DMS 273 (cell line): Measurements from ENCODE around the gene LRRN2.
A peak's percentile ranks its signal among the peaks of the same experiment; 100 is the strongest.

Source experiments
- DNase-seq: peaks from one replicate; lab custom pipeline; 2025; ENCODE audit not compliant: unreplicated experiment; lab: John Stamatoyannopoulos, UW

The LRRN2 gene

GRCh38 chr1:204605791-204606190 lies 79.7 kb downstream of the LRRN2 start:
- no peak for DNase-seq

- no peak for DNase-seq
These were observed 82.5 kb downstream of the LRRN2 start for GRCh38 chr1:204602871-204603542.

- DNase-seq, result no peak
These were observed 83.4 kb downstream of the LRRN2 start for GRCh38 chr1:204602111-204602579.

GRCh38 chr1:204600968-204601367 lies 84.6 kb downstream of the LRRN2 start:
- peak; percentile 53 for DNase-seq

DNA sequence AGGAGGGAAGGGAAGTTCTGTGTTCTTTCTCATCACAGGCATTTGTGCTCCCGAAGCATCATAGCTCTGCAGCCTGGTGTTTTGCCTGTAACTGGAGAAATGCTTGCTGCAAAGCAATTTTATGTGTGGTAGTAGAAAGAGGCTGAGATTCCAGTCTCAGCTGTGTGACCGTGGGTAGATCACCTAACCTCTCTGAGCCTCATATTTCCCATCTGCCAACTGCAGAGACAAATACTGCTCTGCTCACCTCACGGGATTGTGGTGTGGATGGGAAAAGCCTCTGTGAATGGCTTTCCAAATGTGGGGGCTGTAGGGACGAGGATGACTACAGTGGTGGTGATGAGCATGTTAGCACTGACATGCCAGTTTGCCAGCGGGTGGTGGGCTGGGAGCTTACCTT lies 85.3 kb downstream of the LRRN2 start:
- DNase-seq, result no peak

DNA sequence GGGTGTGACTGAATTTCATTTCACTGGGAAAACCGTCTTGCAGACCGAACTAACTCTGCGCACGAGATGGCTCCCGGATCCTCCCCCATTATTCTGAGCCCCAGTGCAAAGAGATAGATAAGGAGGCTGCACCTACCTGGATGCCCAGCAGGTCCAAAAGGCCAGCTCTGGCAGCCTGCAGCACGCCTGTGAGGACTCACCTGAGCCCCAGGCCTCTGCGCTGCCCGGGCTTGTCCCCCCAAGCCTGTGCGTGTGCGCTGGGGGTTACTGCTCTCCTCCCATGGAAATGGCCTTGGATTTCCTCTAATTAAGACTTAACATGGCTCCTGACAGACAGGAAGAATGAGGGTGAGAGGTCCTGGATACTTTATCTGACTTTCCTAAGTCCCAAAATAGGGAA lies 85.9 kb downstream of the LRRN2 start:
- no peak for DNase-seq

GRCh38 chr1:204599098-204599497 lies 86.4 kb downstream of the LRRN2 start:
- DNase-seq, result no peak

GRCh38 chr1:204598319-204598969 lies 87.1 kb downstream of the LRRN2 start:
- no peak for DNase-seq

GRCh38 chr1:204592246-204592948 lies 93.1 kb downstream of the LRRN2 start:
- DNase-seq, result peak; percentile 44

GRCh38 chr1:204591473-204592090 lies 94.0 kb downstream of the LRRN2 start:
- DNase-seq, result no peak

GRCh38 chr1:204589409-204590038 lies 96.0 kb downstream of the LRRN2 start:
- DNase-seq, result no peak

DNA sequence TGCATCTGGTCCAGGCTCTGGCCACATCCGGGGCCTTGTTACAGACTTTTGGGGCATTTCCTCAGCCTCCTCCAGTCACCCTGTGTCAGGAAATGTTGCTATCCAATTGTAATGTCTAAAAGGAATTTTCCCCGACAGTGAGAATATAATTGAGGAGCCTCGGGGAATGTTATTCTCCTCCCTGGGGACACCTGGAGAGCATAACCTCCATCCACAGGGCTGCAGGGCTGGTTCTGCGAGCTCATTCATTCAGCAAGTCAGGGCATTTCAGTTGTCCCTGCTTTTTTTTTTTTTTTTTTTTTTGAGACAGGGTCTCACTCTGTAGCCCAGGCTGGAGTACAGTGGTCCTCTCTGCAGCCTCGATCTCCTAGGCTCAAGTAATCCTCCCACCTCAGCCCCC lies 96.7 kb downstream of the LRRN2 start:
- DNase-seq, result no peak

DNA sequence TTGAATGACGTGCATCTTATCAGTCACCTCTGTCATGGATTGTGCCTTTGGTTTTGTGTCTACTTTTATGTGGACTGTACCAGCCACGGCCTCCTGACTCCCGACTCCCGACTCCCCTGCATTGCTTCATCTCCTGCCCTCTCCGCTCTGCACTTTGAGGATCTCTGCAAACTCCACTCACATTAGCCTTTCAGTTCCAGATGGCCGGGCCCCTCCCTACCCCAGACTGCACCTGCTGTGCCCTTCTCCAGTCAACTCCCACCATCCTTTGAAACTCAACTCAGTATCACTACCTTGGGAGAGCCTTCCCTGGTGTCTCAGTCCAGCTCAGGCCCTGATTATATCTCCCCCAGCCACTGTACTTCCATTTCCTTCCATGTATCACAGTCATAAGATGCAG lies 97.9 kb downstream of the LRRN2 start:
- DNase-seq, result peak; percentile 77

- DNase-seq, result no peak
These were observed 100.7 kb downstream of the LRRN2 start for GRCh38 chr1:204584699-204585372.

- peak; percentile 38 for DNase-seq
These were observed 101.5 kb downstream of the LRRN2 start for GRCh38 chr1:204583909-204584632.

DNA sequence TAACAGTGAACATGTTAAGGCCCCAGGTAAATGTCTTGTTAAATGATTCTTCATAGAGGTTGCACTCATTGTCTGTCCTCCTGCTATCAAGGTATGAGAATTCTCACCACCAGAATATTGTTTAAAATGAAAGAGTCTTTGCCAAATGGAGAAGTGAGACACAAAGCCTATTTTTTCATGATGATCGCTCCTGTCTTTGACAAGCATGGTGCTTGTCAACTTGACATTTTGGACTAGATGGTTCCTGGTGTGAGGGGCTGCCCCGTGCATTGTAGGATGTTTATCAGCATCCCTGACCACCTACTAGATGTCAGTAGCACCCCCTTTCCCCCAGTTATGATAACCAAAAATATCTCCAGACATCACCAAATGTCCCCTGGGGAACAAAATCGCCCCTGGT lies 103.8 kb downstream of the LRRN2 start:
- no peak for DNase-seq

DNA sequence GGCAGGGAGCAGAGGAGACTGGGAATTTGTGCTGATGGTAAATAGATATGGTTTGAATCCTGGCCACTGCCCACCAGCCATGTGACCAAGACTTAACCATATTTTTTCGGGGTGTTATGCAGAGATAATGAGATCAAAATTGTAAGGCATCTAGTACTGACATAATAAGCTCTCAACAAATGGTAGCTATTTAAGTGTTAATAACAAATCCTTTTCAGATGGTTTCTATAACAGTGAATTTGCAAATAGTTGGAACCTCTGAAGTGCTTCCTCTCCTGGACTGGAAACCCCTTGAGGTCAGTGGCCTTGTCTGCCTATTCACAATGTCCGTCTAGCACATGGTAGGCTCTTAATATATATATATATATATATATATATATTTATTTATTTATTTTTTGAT lies 104.7 kb downstream of the LRRN2 start:
- no peak for DNase-seq

DNA sequence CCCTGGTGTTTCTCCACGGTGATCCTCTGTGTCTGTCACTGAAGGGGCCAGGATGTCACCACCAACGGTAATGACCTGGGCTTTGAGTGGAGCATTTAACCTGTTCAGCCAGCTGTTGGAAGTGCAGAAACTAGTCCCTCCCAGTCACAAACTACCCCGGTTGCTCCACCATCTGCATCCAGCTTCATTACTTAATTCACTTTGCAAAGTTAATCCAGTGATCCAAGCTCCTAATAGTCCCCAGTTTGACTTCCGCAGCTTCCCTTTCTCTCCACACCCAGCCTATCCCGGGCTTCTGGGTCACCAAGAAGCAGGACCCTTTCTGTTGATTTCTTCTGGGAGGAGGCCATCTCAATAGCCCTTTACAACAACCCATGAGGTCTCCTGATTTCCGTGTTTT lies 105.9 kb downstream of the LRRN2 start:
- peak; percentile 34 for DNase-seq

DNA sequence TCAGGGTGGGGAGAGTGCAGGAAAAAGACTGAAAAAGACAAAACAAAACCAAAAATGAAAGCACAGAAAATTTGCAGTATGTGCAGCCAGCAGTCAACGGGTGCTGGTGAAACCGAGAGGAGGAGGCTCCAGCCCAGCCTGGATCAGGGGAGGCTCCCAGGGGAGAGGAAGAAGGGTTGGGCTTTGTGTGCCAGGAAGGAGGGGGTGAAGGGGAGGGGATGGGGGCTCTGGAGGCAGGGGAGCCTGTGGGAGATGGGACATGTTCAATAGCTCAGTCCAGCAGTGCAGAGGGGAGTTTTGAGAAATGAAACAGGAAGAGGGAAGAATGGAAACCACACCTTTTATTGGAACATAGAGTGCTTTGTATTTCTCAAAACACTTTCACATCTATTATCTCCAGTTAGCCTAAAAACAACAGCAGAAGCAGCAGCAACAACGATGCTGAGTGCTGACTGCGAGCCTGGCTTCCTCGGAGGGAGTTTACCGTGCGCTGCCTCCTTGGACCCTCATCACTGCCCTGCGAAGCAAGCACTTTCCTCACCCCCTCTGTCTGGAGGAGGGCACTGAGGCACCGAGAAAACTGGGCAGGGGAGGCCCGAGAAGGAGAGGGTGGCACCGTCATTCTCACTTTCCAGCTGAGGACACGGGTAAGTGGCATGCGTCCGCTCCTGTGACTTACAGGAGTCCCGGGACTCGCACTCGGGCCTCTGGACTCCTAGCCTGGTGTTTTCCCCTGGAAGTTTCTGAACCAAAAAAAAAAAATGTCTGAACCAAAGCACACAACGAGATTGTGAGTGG lies 106.5 kb downstream of the LRRN2 start:
- DNase-seq, result peak; percentile 55
